Epidermal melanocyte (primary cell): ENCODE data around the gene AGPAT3.
A peak's percentile ranks its signal among the peaks of the same experiment; 100 is the strongest.

Source experiments
- DNase-seq: peaks from one replicate; pipeline ENCODE4 v3.0.0; 2011; ENCODE audit warnings: low spot score; ENCODE audit not compliant: insufficient read length

AGPAT3 gene

DNA sequence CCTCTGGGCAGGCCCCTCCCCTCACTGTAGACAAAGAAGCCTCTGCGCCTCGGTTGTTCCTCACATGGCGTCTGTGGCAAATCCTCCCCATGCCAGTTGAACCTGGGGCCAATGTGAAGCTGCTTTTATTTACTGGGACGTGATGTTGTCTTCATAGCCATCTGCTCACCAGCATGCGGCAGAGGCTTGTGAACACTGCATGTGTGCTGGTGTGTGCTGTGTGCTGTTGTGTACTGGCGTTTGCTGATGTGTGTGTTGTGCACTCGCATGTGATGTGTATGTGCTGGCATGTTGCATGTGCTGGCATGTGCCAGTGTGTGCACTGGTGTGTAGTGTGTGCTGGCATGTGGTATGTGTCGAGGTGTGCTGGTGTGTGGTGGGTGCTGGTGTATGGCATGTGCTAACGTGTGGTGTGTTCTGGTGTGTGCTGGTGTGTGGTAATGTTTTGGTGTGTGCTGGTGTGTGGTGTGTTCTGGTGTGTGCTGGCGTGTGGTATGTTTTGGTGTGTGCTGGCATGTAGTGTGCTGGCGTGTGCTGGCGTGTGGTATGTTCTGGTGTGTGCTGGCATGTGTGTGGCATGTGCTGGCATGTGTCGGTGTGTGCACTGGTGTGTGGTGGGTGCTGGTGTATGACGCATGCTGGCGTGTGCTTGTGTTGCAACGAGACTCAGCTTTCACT lies 109.9 kb downstream of the AGPAT3 start:
- DNase-seq = no peak

DNA sequence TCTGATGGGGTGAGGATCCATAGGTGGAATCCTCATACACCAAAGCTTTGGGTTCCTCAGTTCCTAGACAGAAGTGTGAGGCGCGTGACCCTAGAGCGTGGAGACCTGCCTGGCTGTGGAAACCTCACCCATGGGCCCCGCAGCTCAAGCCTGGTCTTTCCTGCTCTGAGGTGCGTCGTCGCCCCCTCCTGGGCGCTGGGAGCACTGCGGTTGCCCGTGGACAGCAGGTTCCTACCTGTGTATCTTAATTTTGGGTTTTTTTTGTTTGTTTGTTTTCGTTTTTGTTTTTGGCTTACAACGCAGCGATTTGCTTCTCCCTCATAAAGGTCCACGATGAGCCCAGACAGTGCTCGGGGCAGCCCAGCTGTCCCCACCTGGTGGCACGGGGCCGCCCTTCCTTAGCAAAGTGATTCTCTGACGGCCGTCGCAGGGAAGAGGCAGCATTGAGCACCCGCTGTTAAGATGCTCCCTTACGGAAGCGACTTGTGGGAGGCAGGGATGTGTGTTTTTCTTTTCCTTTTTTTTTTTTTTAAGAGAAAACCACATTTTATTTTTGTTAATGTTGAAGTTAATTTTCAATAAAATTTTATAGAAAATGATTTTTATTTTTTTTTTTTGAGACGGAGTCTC lies 110.6 kb downstream of the AGPAT3 start:
- peak; percentile 77 for DNase-seq

DNA sequence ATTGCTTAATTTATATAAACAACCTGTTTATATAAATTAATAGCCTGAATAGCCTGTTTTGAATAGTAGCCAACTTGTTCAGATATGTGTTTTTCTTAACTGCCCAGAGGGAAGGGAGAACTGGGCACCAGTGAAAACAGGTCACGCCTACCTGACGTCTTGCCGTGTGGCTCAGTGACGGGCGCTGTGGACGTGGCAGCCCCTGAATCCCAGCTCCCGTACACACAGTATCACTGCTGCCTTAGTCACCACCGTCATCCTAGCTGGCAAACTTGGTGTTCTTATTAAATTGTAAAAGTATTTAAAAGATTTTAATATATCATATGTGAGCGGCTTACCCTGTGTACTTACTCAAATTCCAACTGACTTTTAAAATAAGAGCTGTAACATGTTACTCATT lies 111.6 kb downstream of the AGPAT3 start:
- DNase-seq = no peak

DNA sequence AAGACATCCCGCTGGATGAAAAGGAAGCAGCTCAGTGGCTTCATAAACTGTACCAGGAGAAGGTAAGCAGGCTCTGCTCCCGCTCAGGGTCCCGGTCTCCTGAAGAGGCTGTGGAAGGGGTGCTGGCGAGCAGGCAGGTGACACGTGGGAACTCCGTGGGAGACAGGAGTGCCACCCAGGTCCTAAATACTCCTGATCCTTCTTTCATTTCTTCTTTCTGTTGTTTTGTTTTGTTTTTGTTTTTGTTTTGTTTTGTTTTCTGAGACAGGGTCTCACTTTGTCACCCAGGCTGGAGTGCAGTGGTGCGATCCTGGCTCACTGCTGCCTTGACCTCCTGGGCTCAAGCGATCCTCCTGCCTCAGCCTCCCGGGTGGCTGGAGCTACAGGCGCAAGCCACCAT lies 113.0 kb downstream of the AGPAT3 start:
- DNase-seq = no peak

DNA sequence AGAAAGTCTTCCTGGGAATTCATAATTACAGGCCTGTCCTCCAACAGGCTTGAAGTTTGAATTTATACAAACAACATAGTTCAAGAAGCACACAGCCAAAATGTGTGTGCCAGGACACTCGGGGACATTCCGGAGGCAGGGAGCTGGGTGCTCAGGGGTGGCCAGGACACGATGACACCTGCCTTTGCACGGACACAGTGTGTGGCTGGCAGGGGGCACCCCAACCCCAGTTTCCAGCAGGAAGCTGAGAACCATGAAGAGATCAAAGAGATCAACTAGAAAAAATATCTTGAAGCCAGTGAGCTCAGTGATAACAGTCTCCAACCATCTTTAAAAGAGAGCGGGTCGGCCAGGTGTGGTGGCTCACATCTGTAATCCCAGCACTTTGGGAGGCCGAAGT lies 114.6 kb downstream of the AGPAT3 start:
- no peak for DNase-seq

DNA sequence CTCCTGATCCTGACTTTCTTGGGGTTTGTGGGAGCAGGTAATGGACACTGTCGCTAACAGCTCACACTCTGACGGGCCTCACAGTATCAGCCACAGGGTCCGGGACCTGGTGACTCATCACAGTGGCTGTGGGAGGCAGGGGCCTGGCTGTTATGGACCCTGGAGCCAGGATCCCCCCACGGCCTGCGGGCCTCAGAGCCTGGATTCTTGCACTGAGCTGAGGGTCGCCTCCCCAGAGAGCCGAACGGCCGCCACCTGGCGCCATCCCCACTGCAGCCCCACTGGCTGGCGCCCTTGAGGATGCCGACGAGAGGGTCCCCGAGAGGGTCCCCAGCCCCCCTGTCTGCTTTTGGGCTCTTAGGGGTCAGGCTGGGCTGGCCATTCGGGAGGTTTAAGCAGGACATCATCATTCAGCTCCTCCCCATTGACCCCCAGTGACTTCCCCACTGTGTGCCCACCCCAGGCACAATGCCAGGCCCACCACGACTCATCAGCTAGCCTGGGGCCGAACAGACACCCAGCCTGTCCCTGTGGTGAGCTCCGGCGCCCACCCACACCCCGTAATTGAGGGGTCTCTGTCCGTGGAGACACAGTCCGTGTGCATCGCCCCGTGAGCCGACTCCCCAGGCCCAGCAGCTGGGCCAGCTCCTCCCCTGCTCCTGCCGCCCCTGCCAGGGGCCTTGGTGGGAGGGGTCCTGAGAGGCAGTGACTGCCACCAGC lies 116.3 kb downstream of the AGPAT3 start:
- DNase-seq = no peak

DNA sequence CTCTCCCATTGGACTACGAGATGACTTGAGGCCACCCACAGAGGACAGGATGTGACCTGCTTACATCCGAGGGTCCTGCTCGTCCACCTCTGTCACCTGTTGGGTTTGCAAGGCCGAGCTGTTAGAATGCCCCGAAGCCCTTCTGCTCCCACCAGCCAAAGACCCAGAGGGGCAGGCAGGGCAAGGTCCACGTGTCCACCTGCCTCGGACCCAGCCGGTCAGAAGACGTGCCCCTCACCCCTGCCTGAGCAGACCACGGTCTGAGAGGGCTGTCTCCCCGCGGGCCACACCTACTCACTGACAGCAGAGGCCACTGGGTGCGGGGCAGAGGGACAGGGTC lies 116.8 kb downstream of the AGPAT3 start:
- no peak for DNase-seq

DNA sequence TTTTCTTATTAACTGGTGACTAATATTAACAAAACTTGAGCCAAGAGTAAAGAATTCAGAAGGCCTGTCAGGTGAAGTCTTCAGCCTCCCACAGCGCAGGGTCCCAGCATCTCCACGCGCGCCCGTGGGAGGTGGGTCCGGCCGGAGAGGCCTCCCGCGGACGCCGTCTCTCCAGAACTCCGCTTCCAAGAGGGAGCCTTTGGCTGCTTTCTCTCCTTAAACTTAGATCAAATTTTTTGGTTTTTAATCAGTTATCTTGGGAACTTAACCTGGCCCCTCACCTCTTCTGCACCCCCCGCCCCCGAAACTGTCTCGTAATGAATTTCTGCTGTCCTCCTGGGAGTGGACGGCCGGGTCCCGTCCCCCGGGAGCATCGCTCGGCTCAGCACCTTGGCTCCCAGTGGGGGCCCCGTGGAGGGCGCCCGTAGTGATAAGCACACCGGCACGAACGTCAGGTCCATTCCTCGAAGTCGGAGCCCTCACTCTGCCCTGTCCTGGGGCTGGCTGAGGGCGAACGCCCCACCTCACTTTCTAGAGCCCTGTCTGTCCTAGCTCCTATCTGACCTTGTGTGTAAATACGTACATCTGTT lies 117.6 kb downstream of the AGPAT3 start:
- DNase-seq = no peak

DNA sequence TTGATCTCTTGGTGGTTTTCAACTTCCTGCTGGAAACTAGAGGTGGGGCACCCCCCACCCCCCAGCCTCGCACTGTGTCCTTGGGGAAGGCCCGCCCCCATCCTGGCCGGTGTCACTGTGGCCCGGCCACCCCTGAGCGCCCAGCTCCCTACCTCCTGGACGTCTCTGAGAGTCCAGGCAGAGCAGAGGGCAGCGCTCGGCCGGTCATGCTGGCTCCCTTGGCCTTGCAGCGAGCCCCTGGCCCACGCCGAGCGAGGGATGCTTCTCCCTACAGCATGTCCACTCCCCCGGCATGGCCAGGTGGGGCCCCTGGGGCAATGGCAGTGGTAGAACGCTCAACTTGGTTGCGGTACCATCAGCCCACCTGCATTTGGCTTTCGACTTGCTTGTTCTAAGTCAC lies 118.4 kb downstream of the AGPAT3 start:
- no peak for DNase-seq

DNA sequence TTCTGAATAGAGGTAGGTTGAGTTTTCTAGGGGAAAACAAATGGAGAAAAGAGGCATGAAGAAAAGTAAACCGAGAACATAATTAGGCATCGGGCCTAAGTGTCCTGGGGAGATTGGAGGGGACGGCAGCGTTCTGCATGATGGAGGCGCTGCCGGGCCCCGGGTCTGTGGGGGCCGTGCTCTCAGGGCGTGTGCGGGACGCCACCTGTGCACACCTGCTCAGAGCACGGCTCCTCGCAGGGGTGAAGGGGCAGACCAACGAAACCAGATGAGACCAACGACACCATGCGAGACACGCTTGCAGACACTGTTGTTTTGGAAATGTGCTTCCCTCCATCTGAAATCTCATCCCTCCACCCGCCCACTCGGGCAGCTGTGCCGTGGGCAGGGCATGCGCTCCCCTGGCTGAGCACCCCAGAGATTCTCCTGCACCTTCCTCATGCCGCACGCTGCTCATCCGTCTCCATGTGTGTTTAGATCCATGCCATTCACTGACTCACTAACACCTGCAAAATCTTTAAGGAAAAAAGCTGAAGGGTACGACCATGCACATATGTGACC lies 118.9 kb downstream of the AGPAT3 start:
- DNase-seq = no peak

DNA sequence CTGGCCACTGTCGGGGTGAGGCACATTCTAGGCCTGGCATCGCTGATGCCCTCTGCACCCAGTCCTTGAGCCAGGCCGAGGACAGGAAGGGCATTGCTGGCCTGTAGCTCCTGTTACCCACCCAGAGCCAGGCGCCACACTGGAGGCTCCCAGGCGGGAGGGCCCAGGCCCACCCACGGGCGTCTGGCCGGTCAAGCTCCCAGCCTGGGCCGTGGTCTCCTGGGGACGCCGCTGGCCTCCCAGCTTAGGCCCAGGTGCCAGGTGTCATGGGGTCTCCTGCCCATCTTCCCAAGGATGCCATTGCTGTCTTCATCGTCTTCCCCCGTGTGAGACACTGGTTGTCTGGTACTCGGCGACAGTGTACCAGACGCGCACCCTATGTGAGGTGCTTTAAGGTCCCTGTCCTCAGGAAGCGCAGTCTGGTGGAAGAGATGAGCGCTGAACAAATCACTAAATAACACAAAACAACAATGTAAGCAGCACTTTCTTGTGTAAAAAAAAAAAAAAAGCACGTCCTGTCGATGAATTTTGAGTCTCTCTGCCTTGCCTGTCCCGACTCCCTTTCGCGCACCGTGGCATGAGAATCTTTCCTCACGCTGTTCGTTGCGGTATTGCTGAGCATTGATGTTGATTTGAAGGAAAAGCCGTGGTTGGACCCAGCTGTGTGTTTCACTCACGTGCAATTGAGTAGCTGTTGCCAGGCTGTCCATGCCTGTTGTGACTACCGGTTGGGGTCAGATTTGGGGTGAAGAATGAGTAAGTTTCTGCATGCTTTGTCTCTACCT lies 120.1 kb downstream of the AGPAT3 start:
- DNase-seq = no peak

DNA sequence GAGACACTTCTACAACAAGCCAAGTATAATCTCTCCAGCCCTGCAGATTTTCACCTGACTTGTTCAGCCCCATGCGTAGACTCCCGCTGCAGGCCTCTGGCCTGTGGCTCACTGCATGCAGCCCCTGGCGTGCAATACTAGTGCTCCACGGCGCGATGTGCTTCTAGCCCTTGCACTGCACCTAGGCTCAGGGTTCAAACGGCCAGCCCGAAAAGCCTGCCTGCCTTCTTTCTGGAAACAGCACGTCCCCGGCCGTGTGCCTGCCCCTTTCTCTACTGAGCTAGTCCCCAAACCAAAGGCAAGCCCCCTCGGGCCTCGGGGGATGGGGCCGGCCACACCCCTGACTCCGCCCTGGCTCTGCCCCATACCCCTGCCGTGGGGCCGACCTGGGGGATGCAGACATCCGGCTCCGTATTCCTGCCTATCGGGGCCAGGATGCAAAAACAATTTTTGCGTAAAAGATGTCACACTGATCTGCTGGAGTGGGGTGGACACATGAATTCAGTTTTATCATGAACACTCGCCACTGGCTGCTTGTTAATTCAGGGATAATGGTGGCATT lies 120.7 kb downstream of the AGPAT3 start:
- DNase-seq = no peak

DNA sequence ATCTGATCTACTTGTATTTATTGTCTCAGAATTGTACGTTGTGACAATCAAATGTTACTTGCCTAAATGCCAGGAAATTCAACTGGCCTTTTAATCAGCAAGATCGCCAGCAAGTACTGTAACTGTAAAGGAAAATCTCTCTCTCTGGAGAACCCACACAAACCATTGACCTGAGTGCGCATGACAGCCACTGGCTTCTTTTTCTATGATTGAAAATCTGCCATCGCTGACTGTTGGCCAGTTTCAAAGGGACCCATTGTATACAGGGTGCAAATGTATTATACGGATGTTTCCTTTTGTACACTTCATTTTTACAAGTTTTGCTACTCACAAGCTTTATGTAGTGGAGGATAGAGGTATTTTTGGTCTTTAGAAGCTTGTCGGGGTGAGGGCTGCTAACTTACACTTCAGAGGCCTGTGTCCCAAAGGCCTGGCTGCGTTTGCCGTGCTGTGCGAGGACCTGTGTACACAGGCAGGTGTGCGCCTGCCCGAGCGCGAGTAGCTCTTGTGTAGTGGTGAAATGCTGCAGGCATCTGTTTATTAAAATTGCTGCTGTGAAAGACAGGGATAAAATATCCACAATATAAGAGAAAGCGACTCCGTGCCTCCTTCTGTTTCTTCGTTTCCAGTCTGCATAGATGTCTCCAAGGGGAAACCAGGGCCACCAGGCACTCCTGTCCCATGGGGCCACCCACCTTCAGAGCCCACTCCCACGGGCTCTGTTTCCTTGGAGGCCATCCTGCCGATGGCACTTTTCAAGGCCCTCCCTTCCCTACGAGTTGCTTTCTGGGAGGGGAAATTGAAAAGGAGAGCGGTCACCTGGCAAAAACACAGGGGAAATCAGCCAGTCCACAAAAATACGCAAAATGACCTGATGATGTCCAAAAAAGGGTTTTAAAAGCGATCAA lies 121.8 kb downstream of the AGPAT3 start:
- DNase-seq = peak; percentile 86

DNA sequence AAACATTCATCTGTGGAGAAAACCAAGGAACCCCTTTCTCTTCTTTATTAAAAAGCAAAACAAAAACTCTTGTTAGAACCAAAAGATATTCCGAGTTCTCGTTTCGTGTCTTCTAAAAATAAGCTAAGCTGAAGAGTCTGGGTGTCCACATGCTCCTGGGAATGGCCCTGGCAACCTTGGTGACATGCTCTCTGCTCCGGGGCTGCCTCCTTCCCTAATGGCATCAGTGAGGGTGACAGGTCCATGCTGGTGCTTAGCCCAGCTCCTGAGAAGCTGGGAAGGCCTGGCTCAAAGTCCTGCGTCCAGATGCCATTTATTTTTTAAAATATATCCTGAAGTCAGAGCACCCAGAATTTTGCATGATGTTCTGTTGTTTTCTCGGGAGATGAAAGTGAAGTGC lies 122.5 kb downstream of the AGPAT3 start:
- no peak for DNase-seq

DNA sequence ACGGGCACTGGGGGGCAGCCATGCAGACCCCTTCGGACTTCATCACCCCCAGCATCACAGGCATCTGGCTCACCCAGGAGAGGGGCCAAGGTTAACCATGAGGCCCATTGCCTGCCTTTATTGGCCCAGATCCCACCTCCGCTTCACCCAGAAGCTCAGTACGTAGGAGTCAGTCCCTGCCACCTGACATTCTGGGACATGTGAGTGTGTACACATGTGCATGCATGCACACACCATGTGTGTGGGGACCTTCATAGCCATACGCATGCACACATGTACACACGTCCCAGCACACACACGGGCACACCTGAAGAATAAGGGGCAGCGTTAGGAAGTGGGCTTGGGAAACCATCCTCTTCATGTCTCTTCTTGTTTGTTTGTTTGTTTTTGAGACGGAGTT lies 123.0 kb downstream of the AGPAT3 start:
- DNase-seq = no peak

DNA sequence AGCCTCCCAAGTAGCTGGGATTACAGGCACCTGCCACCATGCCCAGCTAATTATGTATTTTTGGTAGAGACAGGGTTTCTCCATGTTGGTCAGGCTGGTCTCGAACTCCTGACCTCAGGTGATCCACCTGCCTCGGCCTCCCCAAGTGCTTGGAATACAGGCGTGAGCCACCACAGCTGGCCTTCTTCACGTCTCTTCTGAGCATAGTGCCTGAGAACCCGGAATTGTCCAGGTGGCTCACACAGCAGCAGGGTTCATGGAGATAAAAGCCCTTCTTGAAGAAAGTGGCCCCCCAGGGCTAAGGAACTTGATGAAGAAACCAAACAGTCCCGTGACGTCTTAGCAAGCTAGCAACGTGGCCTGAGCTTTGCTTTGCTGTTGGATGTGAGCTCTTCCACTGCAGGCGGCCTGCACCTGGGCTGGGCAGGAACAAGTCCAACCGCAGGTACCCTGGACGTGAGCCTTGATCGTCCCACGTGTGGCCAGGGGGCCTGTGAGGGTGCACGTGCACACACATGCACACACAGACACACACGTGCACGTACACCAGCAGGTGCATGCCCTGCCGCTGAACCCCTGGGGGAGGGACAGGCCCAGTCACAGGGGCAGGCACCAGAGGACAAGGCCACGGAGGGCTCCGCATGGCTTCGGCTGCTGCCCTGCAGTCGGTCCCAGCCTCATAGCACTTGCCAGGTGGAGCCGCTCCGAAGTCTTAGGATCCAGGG lies 123.6 kb downstream of the AGPAT3 start:
- no peak for DNase-seq

DNA sequence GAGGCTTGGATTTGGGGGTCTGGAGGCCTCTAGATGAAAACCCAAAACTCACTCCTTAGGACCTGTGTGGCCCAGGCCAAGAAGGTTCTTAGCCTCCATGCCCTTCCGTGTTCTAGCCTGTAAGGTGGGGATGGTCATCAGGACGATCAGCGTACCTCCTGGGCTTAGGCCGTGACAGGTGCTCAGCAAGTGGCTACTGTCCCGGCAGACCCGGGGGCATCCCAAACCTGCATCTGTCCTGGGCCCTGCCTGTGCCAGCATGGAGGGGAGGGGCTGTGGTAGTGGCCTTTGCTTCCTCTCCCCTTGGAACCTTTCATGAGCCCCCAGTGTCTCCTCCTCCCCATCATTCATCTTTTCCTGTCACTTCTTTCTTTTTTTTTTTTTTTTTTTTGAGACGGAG lies 124.4 kb downstream of the AGPAT3 start:
- no peak for DNase-seq

DNA sequence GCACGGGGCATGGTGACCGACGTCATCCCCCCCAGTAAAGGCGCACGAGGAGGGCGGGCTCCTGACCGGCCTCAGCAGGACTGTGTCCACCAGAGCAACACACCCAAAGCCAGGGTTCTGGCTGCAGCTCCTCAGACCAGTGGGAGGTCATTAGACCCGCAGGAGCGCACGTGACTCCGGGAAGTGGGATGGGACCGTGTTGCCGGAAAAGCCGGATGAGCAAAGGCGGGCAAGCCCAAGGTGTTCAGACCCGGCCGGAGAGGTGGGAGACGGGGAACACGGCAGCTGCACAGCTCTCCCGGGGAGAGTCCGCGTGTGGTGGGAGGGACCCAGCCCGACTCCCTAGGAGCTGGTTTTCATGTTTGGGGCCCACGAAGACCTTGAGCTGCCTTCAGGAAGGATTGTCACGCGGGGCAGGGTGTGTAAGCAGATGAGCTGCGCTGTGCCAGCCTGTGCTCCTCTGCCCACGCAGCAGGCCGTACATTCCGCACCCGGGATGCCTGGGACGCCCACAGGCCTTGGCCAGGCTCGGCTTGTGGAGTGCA lies 126.5 kb downstream of the AGPAT3 start:
- no peak for DNase-seq

DNA sequence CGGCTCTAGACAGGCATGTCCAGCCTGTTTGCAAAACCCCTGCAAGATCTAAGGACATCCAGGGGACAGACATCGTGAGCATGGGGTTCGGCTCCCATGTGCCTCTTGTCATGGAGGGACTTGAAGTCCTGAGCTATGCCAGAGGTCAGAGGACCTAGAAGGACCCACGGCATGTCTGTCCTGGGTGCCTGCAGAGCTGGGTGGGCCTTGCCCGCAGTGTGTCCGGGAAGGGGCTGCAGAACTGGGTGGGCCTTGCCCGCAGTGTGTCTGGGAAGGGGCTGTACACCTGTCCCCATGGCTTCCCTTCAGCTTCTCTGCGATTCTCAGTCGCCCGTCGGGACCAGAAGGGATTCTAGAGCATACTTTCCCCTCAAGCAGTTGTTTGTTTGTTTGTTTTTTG lies 127.1 kb downstream of the AGPAT3 start:
- DNase-seq = no peak
